DMS 273 (cell line): ENCODE data around the gene CPE.

Experiments used
- DNase-seq: peaks from one replicate; lab custom pipeline; 2025; ENCODE audit not compliant: unreplicated experiment; lab: John Stamatoyannopoulos, UW

CPE gene

GRCh38 chr4:165364452-165365080 lies 14.2 kb upstream of the CPE start:
- no peak for DNase-seq

DNA sequence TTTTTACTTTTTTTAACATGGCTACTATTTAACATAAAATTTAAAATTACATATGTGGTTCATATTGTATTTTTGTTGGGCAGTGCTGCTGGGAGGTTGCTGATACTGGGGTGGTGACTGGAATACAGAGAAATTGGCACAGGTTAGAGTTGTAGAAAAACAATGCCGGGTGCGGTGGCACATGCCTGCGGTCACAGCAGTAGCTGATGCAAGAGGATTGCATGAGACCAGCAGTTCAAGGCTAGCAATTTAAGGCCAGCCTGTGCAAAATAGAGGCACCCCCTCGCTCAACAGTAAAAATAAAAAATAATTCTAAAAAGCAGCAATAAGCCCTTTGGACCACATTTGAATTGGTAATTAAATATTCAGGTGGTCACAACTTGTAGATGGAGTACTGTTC lies 11.8 kb upstream of the CPE start:
- no peak for DNase-seq

GRCh38 chr4:165368114-165368513 lies 10.7 kb upstream of the CPE start:
- DNase-seq: no peak

- DNase-seq: no peak
Measured at GRCh38 chr4:165368567-165368966, 10.2 kb upstream of the CPE start.

GRCh38 chr4:165369522-165369921 lies 9.3 kb upstream of the CPE start:
- no peak for DNase-seq

DNA sequence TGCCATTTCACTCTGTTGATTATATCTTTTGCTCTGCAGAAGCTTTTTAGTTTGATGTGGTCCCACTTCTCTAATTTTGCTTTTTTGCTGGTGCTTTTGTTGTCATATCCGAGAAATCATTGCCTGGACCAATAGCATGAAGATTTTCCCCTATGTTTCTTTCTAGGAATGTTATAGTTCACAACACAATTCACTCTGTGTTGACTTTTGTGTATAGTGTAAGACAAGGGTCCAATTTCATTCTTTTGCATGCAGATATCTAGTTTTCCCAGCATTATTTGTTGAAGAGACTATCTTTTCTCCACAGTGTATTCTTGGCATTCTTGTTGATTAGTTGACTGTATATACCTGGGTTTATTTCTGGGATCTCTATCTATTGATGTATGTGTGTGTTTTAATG lies 8.3 kb upstream of the CPE start:
- no peak for DNase-seq

DNA sequence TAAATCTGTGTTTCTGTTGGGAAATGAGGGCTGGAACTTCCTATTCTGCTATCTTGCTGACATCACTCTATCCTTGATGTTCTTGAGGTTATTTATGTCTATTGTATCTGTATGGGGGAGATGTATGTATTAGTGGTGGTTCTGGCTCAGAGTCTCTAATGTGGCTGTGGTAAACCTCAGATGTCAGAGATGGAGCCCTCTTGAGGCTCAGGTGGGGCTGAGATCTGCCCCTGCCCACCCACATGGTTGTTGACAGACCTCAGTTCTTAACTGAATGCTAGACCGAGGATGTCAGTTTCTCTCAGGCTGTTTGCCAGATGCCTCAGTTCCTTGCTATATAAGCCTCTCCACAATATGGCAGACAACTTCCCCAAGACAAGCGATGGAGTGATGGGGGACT lies 3.3 kb upstream of the CPE start:
- DNase-seq: no peak

GRCh38 chr4:165378398-165378744 lies 437 bp upstream of the CPE start:
- DNase-seq: no peak

- peak; percentile 75 for DNase-seq
Measured at GRCh38 chr4:165379678-165380064, 863 bp downstream of the CPE start.

DNA sequence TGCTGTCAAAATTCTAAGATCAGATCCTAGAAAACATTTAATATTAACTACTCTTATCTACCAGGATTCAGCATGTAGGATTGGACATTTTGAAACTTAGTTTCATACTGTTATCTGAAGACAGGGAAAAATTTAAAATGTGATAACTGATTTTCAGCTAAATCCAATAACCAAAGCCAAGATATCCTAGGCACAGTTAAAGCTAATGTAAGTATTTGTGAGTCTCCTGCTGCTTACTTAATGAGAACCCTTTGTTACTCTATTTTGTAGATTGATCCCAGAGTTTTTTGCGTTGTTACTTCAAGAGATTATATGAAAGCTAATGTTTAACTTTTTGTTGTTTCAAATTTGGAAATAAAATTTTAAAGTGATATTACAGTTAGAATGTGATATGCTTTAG lies 2.0 kb downstream of the CPE start:
- DNase-seq: no peak

DNA sequence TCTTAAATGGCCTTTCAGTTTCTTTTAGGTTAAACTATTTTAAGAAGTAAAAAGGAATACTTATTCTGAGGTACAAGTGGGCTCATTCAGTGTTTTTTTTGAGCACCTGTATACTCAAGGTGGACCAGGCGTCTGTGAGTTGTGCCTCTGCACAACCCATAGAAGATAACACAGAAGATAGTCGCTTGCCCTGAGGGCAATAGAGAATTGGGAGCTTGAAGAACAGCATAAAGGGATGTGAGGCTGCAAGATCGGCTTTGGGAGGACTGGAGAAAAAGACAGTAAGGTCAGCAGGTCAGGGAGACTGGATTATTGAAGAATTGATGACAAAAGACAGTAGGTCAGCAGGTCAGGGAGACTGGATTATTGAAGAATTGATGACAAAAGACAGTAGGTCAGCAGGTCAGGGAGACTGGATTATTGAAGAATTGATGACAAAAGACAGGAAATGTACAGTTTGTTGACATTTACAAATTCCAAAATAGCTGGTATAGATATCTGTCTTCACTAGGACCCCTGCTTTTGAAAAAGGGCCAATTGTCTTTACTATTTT lies 3.1 kb downstream of the CPE start:
- DNase-seq: peak; percentile 45

- DNase-seq: no peak
Measured at GRCh38 chr4:165382640-165383039, 3.8 kb downstream of the CPE start.

DNA sequence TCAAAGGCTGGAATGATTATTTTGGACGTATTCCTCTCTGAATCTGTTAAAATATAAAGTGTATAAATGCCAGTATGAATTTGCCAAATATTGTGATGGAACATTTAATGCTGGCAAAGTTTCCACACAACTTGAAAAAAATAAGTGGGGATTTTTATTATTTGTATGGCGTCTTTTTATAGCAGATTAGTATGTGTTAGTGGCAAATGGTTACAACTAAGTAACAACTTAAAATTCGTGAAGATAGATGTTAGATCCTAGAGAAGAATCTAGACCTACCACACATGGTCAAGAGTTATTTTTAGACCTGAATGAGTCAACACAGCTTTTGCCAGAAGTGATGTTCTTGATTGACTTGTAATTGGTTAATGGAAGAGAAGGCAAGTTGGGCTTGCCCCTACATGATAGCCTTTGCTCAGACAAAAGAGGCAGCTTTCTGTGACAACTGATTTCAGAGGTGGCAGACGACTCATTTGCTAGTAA lies 4.8 kb downstream of the CPE start:
- peak; percentile 88 for DNase-seq

DNA sequence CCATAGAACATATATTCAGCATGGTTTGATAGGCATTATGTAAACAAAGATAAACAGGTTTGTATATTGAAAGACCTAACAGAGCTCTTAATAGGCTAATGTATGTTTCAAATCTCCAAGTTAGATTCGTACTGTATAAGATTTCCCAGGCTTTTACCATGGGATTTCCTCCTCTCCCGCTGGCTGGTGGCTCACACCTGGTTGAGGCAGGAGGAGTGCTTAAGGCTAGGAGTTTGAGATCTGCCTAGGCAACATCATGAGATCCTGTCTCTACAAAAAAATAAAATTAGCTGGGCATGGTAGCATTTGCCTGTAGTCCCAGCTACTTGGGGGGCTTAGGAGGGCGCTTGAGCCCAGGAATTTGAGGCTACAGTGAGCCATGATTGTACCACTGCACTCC lies 5.4 kb downstream of the CPE start:
- peak; percentile 62 for DNase-seq

GRCh38 chr4:165384598-165384997 lies 5.8 kb downstream of the CPE start:
- DNase-seq: peak; percentile 86

DNA sequence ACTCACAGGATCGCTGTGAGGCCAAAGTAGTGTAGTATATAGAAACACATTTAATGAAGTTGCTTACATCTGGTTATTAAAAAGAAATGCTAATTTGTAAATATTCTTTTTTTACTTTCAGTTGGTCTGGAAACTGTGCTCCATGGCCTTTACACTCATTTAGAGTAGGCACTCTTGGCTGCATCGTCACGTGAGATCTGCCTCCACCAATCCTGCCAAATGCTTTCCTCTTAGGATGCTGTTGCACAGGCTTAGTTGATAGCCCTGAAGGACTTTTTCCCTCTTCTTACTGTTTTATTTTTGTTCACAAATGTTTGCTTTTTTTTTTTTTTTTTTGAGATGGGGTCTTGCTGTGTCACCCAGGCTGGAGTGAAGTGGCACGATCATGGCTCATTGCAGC lies 6.3 kb downstream of the CPE start:
- peak; percentile 55 for DNase-seq

- DNase-seq: no peak
Measured at GRCh38 chr4:165386328-165386727, 7.5 kb downstream of the CPE start.

DNA sequence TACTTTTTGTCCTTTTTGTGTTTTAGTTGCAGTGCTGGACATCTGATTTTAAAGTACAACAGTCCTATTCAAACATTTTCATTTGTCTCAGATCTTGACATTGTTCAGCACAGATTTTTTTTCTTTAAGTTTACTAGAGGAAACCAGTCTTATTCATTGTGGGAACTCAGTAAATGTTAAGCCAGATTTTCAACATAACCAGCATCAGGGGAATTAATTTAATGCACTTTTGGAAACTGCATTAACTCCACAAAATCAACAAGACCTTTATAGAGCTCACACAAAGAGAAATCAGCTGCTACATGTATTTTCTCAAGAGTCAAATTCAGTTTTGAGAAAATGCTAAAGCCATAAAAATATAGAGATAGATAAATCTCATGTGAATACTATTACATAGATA lies 9.9 kb downstream of the CPE start:
- DNase-seq: no peak

DNA sequence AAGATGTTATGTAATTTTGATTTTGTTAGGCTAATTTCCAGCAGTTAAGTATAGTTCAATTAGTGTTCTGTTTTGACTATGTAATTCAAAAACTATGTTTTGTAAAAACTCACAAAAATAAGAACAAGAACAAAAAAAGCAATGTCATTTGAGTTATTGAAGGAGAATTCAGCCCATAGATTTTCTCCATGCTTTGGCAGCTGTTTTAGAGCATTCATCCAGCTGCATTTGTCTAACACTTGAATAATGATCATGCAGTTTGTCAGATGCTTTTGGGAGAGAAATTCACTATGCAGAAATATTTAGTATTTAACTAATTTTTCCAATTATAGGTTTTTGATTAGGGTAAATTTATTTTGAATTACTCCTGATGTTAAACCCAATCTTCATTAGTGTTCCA lies 14.2 kb downstream of the CPE start:
- no peak for DNase-seq

GRCh38 chr4:165393704-165394103 lies 14.9 kb downstream of the CPE start:
- no peak for DNase-seq

GRCh38 chr4:165394275-165394674 lies 15.5 kb downstream of the CPE start:
- no peak for DNase-seq

DNA sequence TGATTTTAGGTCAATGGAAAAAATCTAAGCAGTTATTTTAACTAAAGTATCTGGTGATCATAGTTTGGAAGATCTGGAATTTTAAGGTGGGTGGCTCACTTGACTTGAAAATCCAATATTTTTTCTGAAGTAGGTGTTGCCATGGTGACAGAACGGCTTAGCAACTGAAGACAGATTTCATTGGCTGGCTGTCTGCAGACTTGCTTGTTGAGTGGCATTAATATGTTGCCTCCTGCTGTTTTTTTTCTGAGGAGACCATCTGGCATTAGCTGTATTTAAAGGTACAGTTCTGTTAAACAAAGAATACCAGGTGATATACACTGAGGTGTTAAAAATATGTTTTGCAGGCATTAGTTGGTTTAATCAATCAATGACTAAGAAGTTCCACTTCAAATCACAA lies 19.8 kb downstream of the CPE start:
- DNase-seq: peak; percentile 96

DNA sequence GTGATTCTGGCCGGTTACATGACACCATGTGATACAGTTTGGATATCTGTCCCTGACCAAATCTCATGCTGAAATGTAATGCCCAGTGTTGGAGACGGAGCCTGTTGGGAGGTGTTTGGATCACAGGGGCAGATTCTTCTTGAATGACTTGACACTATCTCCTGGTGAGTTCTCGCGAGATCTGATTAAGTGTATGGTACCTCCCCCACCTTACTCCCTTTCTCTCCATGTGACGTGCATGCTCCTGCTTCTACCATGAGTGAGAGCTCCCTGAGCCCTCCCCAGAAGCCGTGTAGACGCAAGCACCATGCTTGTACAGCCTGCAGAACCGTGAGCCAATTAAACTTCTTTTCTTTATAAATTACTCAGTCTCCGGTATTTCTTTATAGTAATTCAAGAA lies 23.6 kb downstream of the CPE start:
- DNase-seq: no peak
